Fibroblast of villous mesenchyme (primary cell): ENCODE measurements around the gene ALPK1. TPM values are rescaled to one million over a fixed set of nuclear protein-coding genes. Genes with fewer than 3 reads are reported as not detected.

Experiments used
- DNase-seq: peaks from one replicate; pipeline ENCODE4 v3.0.0-alpha.2; 2010; ENCODE audit warnings: low read depth
- H3K4me3 ChIP-seq: 2 replicates; pipeline ENCODE4 v1.5.1; 2011; ENCODE audit warnings: low read depth, mild to moderate bottlenecking, low read length
- CTCF ChIP-seq: IDR thresholded peaks from 2 replicates; pipeline ENCODE4 v1.5.1; 2012; ENCODE audit warnings: low read depth, mild to moderate bottlenecking, low read length; ENCODE audit not compliant: insufficient read depth
- total RNA-seq: library from RNA; depleted of rRNA; stranded (reverse); fragments of >200 nt; gene quantifications from 2 replicates; pipeline ENCODE4 v1.2.3, GENCODE V29; 2012

The ALPK1 gene
- total RNA-seq, 1 donor: 25.5 TPM

GRCh38 chr4:112316360-112316759 lies 19.2 kb downstream of the ALPK1 start:
- DNase-seq: no peak
- no peak for TF ChIP-seq CTCF
- no peak overlapping the region for H3K4me3 ChIP-seq

- no peak overlapping the region for H3K4me3 ChIP-seq
- TF ChIP-seq CTCF: no peak
- no peak for DNase-seq
These were observed 21.3 kb downstream of the ALPK1 start for GRCh38 chr4:112318239-112319142.

- TF ChIP-seq CTCF: peak; percentile 92
- DNase-seq: peak; percentile 67
- no peak overlapping the region for H3K4me3 ChIP-seq
These were observed 24.9 kb downstream of the ALPK1 start for GRCh38 chr4:112321776-112322684.

GRCh38 chr4:112322866-112323265 lies 25.7 kb downstream of the ALPK1 start:
- H3K4me3 ChIP-seq: no peak overlapping the region

GRCh38 chr4:112325530-112325929 lies 28.4 kb downstream of the ALPK1 start:
- no peak for DNase-seq
- no peak for TF ChIP-seq CTCF
- no peak overlapping the region for H3K4me3 ChIP-seq

More at GRCh38 chr4:112322866-112323265, 25.7 kb downstream of the ALPK1 start:
- no peak for DNase-seq
- no peak for TF ChIP-seq CTCF

- no peak overlapping the region for H3K4me3 ChIP-seq
These were observed 31.0 kb downstream of the ALPK1 start for GRCh38 chr4:112327965-112328733.

More at GRCh38 chr4:112327965-112328733, 31.0 kb downstream of the ALPK1 start:
- peak; percentile 59 for TF ChIP-seq CTCF
- DNase-seq: peak; percentile 71
